CD8-positive, alpha-beta memory T cell (primary cell): ENCODE measurements around the gene DNAH14. TPM values are rescaled to one million over a fixed set of nuclear protein-coding genes. Genes with fewer than 3 reads are reported as not detected.
"Not testable (repeated sequence)": the region's sequence is repeated elsewhere in the genome, so short reads cannot be mapped to it uniquely, and the experiment has no call there.

Experiments used
- CTCF ChIA-PET: fragments of 350-600 bp; sonication (Branson Sonifier 250); formaldehyde crosslinking; loops from one replicate; lab custom pipeline; 2021; ENCODE audit warnings: antibody characterized with exemption; lab: Charles Lee
- POLR2A ChIA-PET: fragments of 350-600 bp; sonication (Branson Sonifier 250); formaldehyde crosslinking; loops from one replicate; lab custom pipeline; 2021; ENCODE audit warnings: antibody characterized with exemption; lab: Charles Lee
- DNase-seq, 5 donors: peaks; one replicate each; pipeline versions ENCODE4 v3.0.0 to v3.0.0-alpha.2; 2020 to 2022; ENCODE audit warnings: mixed read lengths in 1 of 5
- H3K27ac ChIP-seq: one replicate; pipeline ENCODE4 v1.7.0; 2013; ENCODE audit warnings: low read depth, mild to moderate bottlenecking, low read length, moderate library complexity
- H3K27me3 ChIP-seq: 2 replicates; pipeline ENCODE4 v1.7.0; 2013; ENCODE audit warnings: low read length, mild to moderate bottlenecking; ENCODE audit not compliant: insufficient read depth, poor library complexity, severe bottlenecking
- H3K36me3 ChIP-seq: 2 replicates; pipeline ENCODE4 v1.7.0; 2013; ENCODE audit warnings: mild to moderate bottlenecking, low read length, moderate library complexity; ENCODE audit not compliant: insufficient read depth
- H3K4me1 ChIP-seq: 2 replicates; pipeline ENCODE4 v1.7.0; 2013; ENCODE audit warnings: mild to moderate bottlenecking, low read length, moderate library complexity; ENCODE audit not compliant: insufficient read depth
- H3K4me3 ChIP-seq: 2 replicates; pipeline ENCODE4 v1.7.0; 2013; ENCODE audit warnings: mild to moderate bottlenecking, low read length
- H3K9me3 ChIP-seq: 2 replicates; pipeline ENCODE4 v1.7.0; 2013; ENCODE audit warnings: mild to moderate bottlenecking, low read length
- H3K27ac Mint-ChIP-seq, 8 donors: one replicate each; pipeline ENCODE4 v1.8.0; 2020 to 2021; ENCODE audit warnings: mixed read lengths in 8 of 8, mild to moderate bottlenecking in 6 of 8, inconsistent platforms in 3 of 8, moderate library complexity in 3 of 8
- H3K27me3 Mint-ChIP-seq, 2 donors: one replicate each; pipeline ENCODE4 v1.8.0; 2020 to 2021; ENCODE audit warnings: mixed read lengths in 2 of 2, mild to moderate bottlenecking in 1 of 2, moderate library complexity in 1 of 2
- H3K36me3 Mint-ChIP-seq, 3 donors: one replicate each; pipeline ENCODE4 v1.8.0; 2020 to 2021; ENCODE audit warnings: mixed read lengths in 3 of 3, inconsistent platforms in 1 of 3, mild to moderate bottlenecking in 1 of 3
- H3K4me1 Mint-ChIP-seq, 3 donors: one replicate each; pipeline ENCODE4 v1.8.0; 2020 to 2021; ENCODE audit warnings: mixed read lengths in 3 of 3, inconsistent platforms in 1 of 3, mild to moderate bottlenecking in 1 of 3
- H3K4me3 Mint-ChIP-seq, 7 donors: one replicate each; pipeline ENCODE4 v1.8.0; 2020 to 2021; ENCODE audit warnings: mixed read lengths in 7 of 7, mild to moderate bottlenecking in 6 of 7, moderate library complexity in 4 of 7, inconsistent platforms in 2 of 7
- H3K9me3 Mint-ChIP-seq, 5 donors: one replicate each; pipeline ENCODE4 v1.8.0; 2020 to 2022; ENCODE audit warnings: mixed read lengths in 5 of 5, mild to moderate bottlenecking in 3 of 5, moderate library complexity in 2 of 5, inconsistent platforms in 1 of 5
- polyA plus RNA-seq: library from polyadenylated mRNA; unstranded; fragments of 300-500 nt; fragmentation: Illumina TruSeq; gene quantifications from one replicate; pipeline ENCODE4 v1.2.3, GENCODE V29; 2021
- total RNA-seq, 2 experiments: library from RNA; stranded (reverse); gene quantifications; one replicate each; pipeline ENCODE4 v1.2.3, GENCODE V29; 2021

DNAH14 gene
- total and polyA plus RNA-seq, 3 experiments from 2014 or later = 0.26 TPM; not detected in 2

DNA sequence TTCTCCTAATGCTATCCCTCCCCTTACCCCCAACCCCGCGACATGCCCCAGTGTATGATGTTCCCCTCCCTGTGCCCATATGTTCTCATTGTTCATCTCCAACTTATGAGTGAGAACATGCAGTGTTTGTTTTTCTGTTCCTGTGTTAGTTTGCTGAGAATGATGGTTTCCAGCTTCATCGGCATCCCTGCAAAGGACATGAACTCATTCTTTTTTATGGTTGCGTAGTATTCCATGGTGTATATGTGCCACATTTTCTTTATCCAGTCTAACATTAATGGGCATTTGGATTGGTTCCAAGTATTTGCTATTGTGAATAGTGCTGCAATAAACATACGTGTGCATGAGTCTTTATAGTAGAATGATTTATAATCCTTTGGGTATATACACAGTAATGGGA lies 78.6 kb downstream of the DNAH14 start:
- DNase-seq, H3K36me3 ChIP-seq, H3K4me1 Mint-ChIP-seq, H3K4me1 ChIP-seq, H3K36me3 Mint-ChIP-seq, H3K4me3 Mint-ChIP-seq, POLR2A ChIA-PET, H3K27ac ChIP-seq, CTCF ChIA-PET, H3K4me3 ChIP-seq, H3K27ac Mint-ChIP-seq, H3K9me3 ChIP-seq, H3K27me3 ChIP-seq: not testable (repeated sequence)
- Mint-ChIP-seq H3K9me3 (peaks cover 10 to 34% (median 21%) of the 10 kb centered on the region in 5 donors), H3K27me3 (peaks cover 1 to 22% of the 10 kb centered on the region in 2 donors)

GRCh38 chr1:225021037-225021436 lies 91.6 kb downstream of the DNAH14 start:
- H3K9me3 Mint-ChIP-seq = peaks cover 11 to 20% (median 11%) of the 10 kb centered on the region in 5 donors
- H3K4me1 ChIP-seq = no peaks in the 10 kb centered on the region
- no peaks in the 10 kb centered on the region for H3K27me3 ChIP-seq
- no peaks in the 10 kb centered on the region for H3K4me1 Mint-ChIP-seq
- H3K36me3 ChIP-seq = no peaks in the 10 kb centered on the region
- H3K4me3 ChIP-seq = no peak overlapping the region
- no peak overlapping the region for H3K4me3 Mint-ChIP-seq
- no peak overlapping the region for H3K27ac ChIP-seq
- peaks cover 0 to 2% (median 0%) of the 10 kb centered on the region in 3 donors for H3K36me3 Mint-ChIP-seq
- ChIA-PET POLR2A (no interaction called here), CTCF (no interaction called here)
- peaks cover 7 to 27% of the 10 kb centered on the region in 2 donors for H3K27me3 Mint-ChIP-seq
- H3K9me3 ChIP-seq = peaks cover 4% of the 10 kb centered on the region
- H3K27ac Mint-ChIP-seq = no peak overlapping the region
- no peak for DNase-seq

GRCh38 chr1:225026701-225027100 lies 97.2 kb downstream of the DNAH14 start:
- Mint-ChIP-seq H3K9me3 (peaks cover 0 to 5% (median 0%) of the 10 kb centered on the region in 5 donors), H3K27me3 (peaks cover 0 to 2% of the 10 kb centered on the region in 2 donors), H3K27ac (no peak overlapping the region), H3K36me3 (no peaks in the 10 kb centered on the region), H3K4me1 (no peaks in the 10 kb centered on the region), H3K4me3 (no peak overlapping the region)
- H3K36me3 ChIP-seq = no peaks in the 10 kb centered on the region
- no peaks in the 10 kb centered on the region for H3K4me1 ChIP-seq
- H3K4me3 ChIP-seq = no peak overlapping the region
- CTCF ChIA-PET = no interaction called here
- POLR2A ChIA-PET = no interaction called here
- H3K27ac ChIP-seq = no peak overlapping the region
- H3K9me3 ChIP-seq = no peaks in the 10 kb centered on the region
- H3K27me3 ChIP-seq = no peaks in the 10 kb centered on the region
- DNase-seq = no peak

- not testable (repeated sequence) for H3K4me3 ChIP-seq
Measured at GRCh38 chr1:225036441-225036840, 107.0 kb downstream of the DNAH14 start.

DNA sequence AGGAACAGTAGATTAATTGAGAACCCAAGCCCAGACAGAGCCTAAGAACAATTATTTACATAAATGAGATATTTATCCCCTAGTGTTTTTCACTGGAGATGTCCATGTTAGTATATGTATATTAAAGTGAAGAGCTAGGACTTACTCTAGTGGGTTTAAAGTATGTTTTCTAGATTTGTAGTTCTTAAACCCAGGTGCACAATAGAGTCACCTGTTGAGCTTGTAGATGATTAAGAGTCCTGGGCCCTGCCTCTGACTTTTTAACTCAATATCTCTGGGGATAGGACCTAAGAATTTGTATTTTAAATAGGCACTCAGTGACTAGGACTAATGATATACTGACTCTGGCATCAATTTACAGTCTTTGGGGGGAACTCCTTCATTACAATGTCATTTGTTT lies 112.8 kb downstream of the DNAH14 start:
- H3K27ac ChIP-seq = no peak overlapping the region
- DNase-seq = no peak
- H3K9me3 ChIP-seq = no peaks in the 10 kb centered on the region
- H3K4me3 ChIP-seq = no peak overlapping the region
- no peak overlapping the region for H3K27ac Mint-ChIP-seq
- ChIA-PET CTCF (no interaction called here), POLR2A (no interaction called here)
- no peaks in the 10 kb centered on the region for H3K4me1 Mint-ChIP-seq
- H3K27me3 ChIP-seq = no peaks in the 10 kb centered on the region
- no peaks in the 10 kb centered on the region for H3K9me3 Mint-ChIP-seq
- H3K4me1 ChIP-seq = no peaks in the 10 kb centered on the region
- no peak overlapping the region for H3K4me3 Mint-ChIP-seq
- no peaks in the 10 kb centered on the region for H3K27me3 Mint-ChIP-seq
- no peaks in the 10 kb centered on the region for H3K36me3 ChIP-seq
- no peaks in the 10 kb centered on the region for H3K36me3 Mint-ChIP-seq

More at GRCh38 chr1:225036441-225036840, 107.0 kb downstream of the DNAH14 start:
- H3K4me3 Mint-ChIP-seq, H3K4me1 ChIP-seq, H3K9me3 Mint-ChIP-seq, H3K27me3 Mint-ChIP-seq, H3K4me1 Mint-ChIP-seq, POLR2A ChIA-PET, H3K27ac Mint-ChIP-seq, H3K36me3 Mint-ChIP-seq, H3K27me3 ChIP-seq, H3K36me3 ChIP-seq, CTCF ChIA-PET, H3K9me3 ChIP-seq, H3K27ac ChIP-seq, DNase-seq: not testable (repeated sequence)

DNA sequence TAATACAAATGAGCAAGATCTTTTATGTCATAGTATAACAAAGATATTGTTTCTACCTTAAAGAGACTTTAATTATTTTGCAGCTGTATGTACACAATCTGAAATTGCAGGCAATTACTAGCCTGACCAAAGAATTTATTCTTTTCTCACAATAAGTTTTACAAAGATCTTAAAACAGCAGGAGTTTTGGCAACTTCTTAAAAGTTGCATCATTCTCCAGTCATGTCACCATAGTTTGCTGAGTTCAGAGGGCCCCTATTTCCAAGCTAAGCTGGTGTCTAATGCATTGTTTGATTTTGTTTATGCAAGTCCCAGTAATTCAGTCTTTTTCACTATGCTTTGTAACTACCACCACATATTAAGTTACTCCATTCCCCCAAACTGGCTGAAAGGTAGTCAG lies 114.8 kb downstream of the DNAH14 start:
- DNase-seq = no peak
- Mint-ChIP-seq H3K9me3 (no peaks in the 10 kb centered on the region), H3K36me3 (no peaks in the 10 kb centered on the region), H3K4me3 (no peak overlapping the region), H3K4me1 (no peaks in the 10 kb centered on the region), H3K27me3 (peaks cover 0 to 6% of the 10 kb centered on the region in 2 donors), H3K27ac (no peak overlapping the region)
- Histone ChIP-seq H3K27me3 (no peaks in the 10 kb centered on the region), H3K4me1 (no peaks in the 10 kb centered on the region), H3K9me3 (no peaks in the 10 kb centered on the region), H3K27ac (no peak overlapping the region), H3K36me3 (no peaks in the 10 kb centered on the region), H3K4me3 (no peak overlapping the region)
- ChIA-PET POLR2A (no interaction called here), CTCF (no interaction called here)

- Histone ChIP-seq H3K4me1 (no peaks in the 10 kb centered on the region), H3K9me3 (no peaks in the 10 kb centered on the region), H3K4me3 (no peak overlapping the region), H3K36me3 (no peaks in the 10 kb centered on the region), H3K27ac (no peak overlapping the region), H3K27me3 (no peaks in the 10 kb centered on the region)
- no peak for DNase-seq
- Mint-ChIP-seq H3K9me3 (peaks cover 0 to 2% (median 0%) of the 10 kb centered on the region in 5 donors), H3K4me1 (no peaks in the 10 kb centered on the region), H3K4me3 (no peak overlapping the region), H3K36me3 (no peaks in the 10 kb centered on the region), H3K27me3 (peaks cover 0 to 6% of the 10 kb centered on the region in 2 donors), H3K27ac (no peak overlapping the region)
- ChIA-PET CTCF (no interaction called here), POLR2A (no interaction called here)
Measured at GRCh38 chr1:225049594-225049993, 120.1 kb downstream of the DNAH14 start.

GRCh38 chr1:225063722-225064121 lies 134.2 kb downstream of the DNAH14 start:
- CTCF ChIA-PET = no interaction called here
- Histone ChIP-seq H3K27me3 (no peaks in the 10 kb centered on the region), H3K27ac (no peak overlapping the region), H3K9me3 (no peaks in the 10 kb centered on the region), H3K4me3 (no peak overlapping the region), H3K4me1 (no peaks in the 10 kb centered on the region), H3K36me3 (no peaks in the 10 kb centered on the region)
- no peak for DNase-seq
- H3K4me1 Mint-ChIP-seq = no peaks in the 10 kb centered on the region
- peaks cover 6 to 13% of the 10 kb centered on the region in 2 donors for H3K27me3 Mint-ChIP-seq
- POLR2A ChIA-PET = no interaction called here
- peaks cover 0 to 12% (median 7%) of the 10 kb centered on the region in 5 donors for H3K9me3 Mint-ChIP-seq
- no peak overlapping the region for H3K4me3 Mint-ChIP-seq
- no peak overlapping the region for H3K27ac Mint-ChIP-seq
- H3K36me3 Mint-ChIP-seq = no peaks in the 10 kb centered on the region

DNA sequence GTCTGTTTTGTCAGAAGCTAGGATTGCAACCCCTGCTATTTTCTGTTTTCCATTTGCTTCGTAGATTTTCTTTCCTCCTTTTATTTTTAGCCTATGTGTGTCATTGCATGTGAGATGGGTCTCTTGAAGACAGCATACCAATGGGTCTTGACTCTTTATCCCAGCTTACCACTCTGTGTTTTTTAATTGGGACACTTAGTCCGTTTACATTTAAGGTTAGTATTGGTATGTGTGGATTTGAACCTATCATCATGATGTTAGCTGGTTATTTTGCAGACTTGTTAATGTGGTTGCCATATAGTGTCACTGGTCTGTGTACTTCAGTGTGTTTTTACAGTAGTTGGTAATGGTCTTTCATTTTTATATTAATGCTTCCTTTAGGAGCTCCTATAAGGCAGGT lies 141.5 kb downstream of the DNAH14 start:
- Histone ChIP-seq H3K4me1 (no peaks in the 10 kb centered on the region), H3K9me3 (no peaks in the 10 kb centered on the region), H3K36me3 (no peaks in the 10 kb centered on the region), H3K27ac (no peak overlapping the region), H3K4me3 (no peak overlapping the region), H3K27me3 (no peaks in the 10 kb centered on the region)
- Mint-ChIP-seq H3K4me1 (no peaks in the 10 kb centered on the region), H3K9me3 (peaks cover 18 to 40% (median 24%) of the 10 kb centered on the region in 5 donors), H3K4me3 (no peak overlapping the region), H3K27ac (no peak overlapping the region), H3K27me3 (peaks cover 0 to 3% of the 10 kb centered on the region in 2 donors), H3K36me3 (no peaks in the 10 kb centered on the region)
- POLR2A ChIA-PET = no interaction called here
- DNase-seq = no peak
- CTCF ChIA-PET = no interaction called here
